ENCODE results near the gene PYGO2.
"Not testable (repeated sequence)": the region's sequence is repeated elsewhere in the genome, so short reads cannot be mapped to it uniquely, and the experiment has no call there.

PYGO2 gene

GRCh38 chr1:155003227-155003765 lies 41.7 kb upstream of the PYGO2 start:
- Mint-ChIP-seq H3K4me3 (peak overlapping the region; percentile 84), H3K36me3 (ENCODE audit: low read depth) (peaks cover 7% of the 10 kb centered on the region), H3K4me1 (ENCODE audit: low read depth) (peaks cover 41% of the 10 kb centered on the region), H3K27ac (peak overlapping the region; percentile 91), H3K9me3 (no peaks in the 10 kb centered on the region), H3K27me3 (ENCODE audit: low read depth) (no peaks in the 10 kb centered on the region)
- no peak for DNase-seq (ENCODE audit: low spot score)

GRCh38 chr1:155002464-155003226 lies 41.1 kb upstream of the PYGO2 start, which contains the start of gene ZBTB7B:
ZBTB7B (plus strand) TSS chr1:155002802; CDS start chr1:155014661, 11,859 bp downstream.
- Mint-ChIP-seq H3K36me3 (ENCODE audit: low read depth) (peaks cover 7% of the 10 kb centered on the region), H3K27me3 (ENCODE audit: low read depth) (no peaks in the 10 kb centered on the region), H3K4me1 (ENCODE audit: low read depth) (peaks cover 46% of the 10 kb centered on the region), H3K9me3 (no peaks in the 10 kb centered on the region), H3K4me3 (peak within 1 kb of the TSS; percentile 99), H3K27ac (peak within 1 kb of the TSS; percentile 93)
- DNase-seq (ENCODE audit: low spot score): no peak

GRCh38 chr1:155001675-155002463 lies 40.3 kb upstream of the PYGO2 start:
- H3K9me3 Mint-ChIP-seq: no peaks in the 10 kb centered on the region
- peak; percentile 99 for DNase-seq (ENCODE audit: low spot score)
- peak overlapping the region; percentile 99 for H3K4me3 Mint-ChIP-seq
- peaks cover 7% of the 10 kb centered on the region for H3K36me3 Mint-ChIP-seq (ENCODE audit: low read depth)
- H3K27me3 Mint-ChIP-seq (ENCODE audit: low read depth): no peaks in the 10 kb centered on the region
- H3K4me1 Mint-ChIP-seq (ENCODE audit: low read depth): peaks cover 47% of the 10 kb centered on the region
- peak overlapping the region; percentile 93 for H3K27ac Mint-ChIP-seq

- H3K27ac Mint-ChIP-seq: peak overlapping the region; percentile 93
- no peaks in the 10 kb centered on the region for H3K27me3 Mint-ChIP-seq (ENCODE audit: low read depth)
- no peak for DNase-seq (ENCODE audit: low spot score)
- no peaks in the 10 kb centered on the region for H3K9me3 Mint-ChIP-seq
- peaks cover 7% of the 10 kb centered on the region for H3K36me3 Mint-ChIP-seq (ENCODE audit: low read depth)
- peaks cover 42% of the 10 kb centered on the region for H3K4me1 Mint-ChIP-seq (ENCODE audit: low read depth)
- peak overlapping the region; percentile 99 for H3K4me3 Mint-ChIP-seq
Observed at GRCh38 chr1:155001425-155001674, 39.8 kb upstream of the PYGO2 start.

GRCh38 chr1:155000726-155001424 lies 39.3 kb upstream of the PYGO2 start:
- DNase-seq (ENCODE audit: low spot score): peak; percentile 90
- Mint-ChIP-seq H3K9me3 (no peaks in the 10 kb centered on the region), H3K27ac (peak overlapping the region; percentile 93), H3K27me3 (ENCODE audit: low read depth) (no peaks in the 10 kb centered on the region), H3K4me3 (peak overlapping the region; percentile 99), H3K4me1 (ENCODE audit: low read depth) (peaks cover 38% of the 10 kb centered on the region), H3K36me3 (ENCODE audit: low read depth) (peaks cover 7% of the 10 kb centered on the region)

- Mint-ChIP-seq H3K9me3 (no peaks in the 10 kb centered on the region), H3K27ac (peak overlapping the region; percentile 93), H3K4me3 (peak overlapping the region; percentile 99), H3K36me3 (ENCODE audit: low read depth) (peaks cover 7% of the 10 kb centered on the region), H3K27me3 (ENCODE audit: low read depth) (no peaks in the 10 kb centered on the region), H3K4me1 (ENCODE audit: low read depth) (peaks cover 35% of the 10 kb centered on the region)
- no peak for DNase-seq (ENCODE audit: low spot score)
Observed at GRCh38 chr1:155000411-155000725, 38.8 kb upstream of the PYGO2 start.

GRCh38 chr1:154999571-155000410 lies 38.2 kb upstream of the PYGO2 start:
- Mint-ChIP-seq H3K27me3 (ENCODE audit: low read depth) (no peaks in the 10 kb centered on the region), H3K4me3 (peak overlapping the region; percentile 99), H3K9me3 (no peaks in the 10 kb centered on the region), H3K4me1 (ENCODE audit: low read depth) (peaks cover 34% of the 10 kb centered on the region), H3K27ac (peak overlapping the region; percentile 93), H3K36me3 (ENCODE audit: low read depth) (peaks cover 7% of the 10 kb centered on the region)
- peak; percentile 83 for DNase-seq (ENCODE audit: low spot score)

GRCh38 chr1:154998818-154999570 lies 37.4 kb upstream of the PYGO2 start:
- Mint-ChIP-seq H3K4me1 (ENCODE audit: low read depth) (peaks cover 29% of the 10 kb centered on the region), H3K9me3 (no peaks in the 10 kb centered on the region), H3K4me3 (peak overlapping the region; percentile 77), H3K36me3 (ENCODE audit: low read depth) (peaks cover 2% of the 10 kb centered on the region), H3K27me3 (ENCODE audit: low read depth) (no peaks in the 10 kb centered on the region), H3K27ac (peak overlapping the region; percentile 85)
- DNase-seq (ENCODE audit: low spot score): peak; percentile 72

- no peaks in the 10 kb centered on the region for H3K27me3 Mint-ChIP-seq (ENCODE audit: low read depth)
- peaks cover 27% of the 10 kb centered on the region for H3K4me1 Mint-ChIP-seq (ENCODE audit: low read depth)
- peak overlapping the region; percentile 63 for H3K27ac Mint-ChIP-seq
- no peak for DNase-seq (ENCODE audit: low spot score)
- peak overlapping the region; percentile 77 for H3K4me3 Mint-ChIP-seq
- peaks cover 1% of the 10 kb centered on the region for H3K36me3 Mint-ChIP-seq (ENCODE audit: low read depth)
- no peaks in the 10 kb centered on the region for H3K9me3 Mint-ChIP-seq
Observed at GRCh38 chr1:154998201-154998780, 36.7 kb upstream of the PYGO2 start.

- peaks cover 27% of the 10 kb centered on the region for H3K4me1 Mint-ChIP-seq (ENCODE audit: low read depth)
- peak overlapping the region; percentile 37 for H3K4me3 Mint-ChIP-seq
- H3K36me3 Mint-ChIP-seq (ENCODE audit: low read depth): no peaks in the 10 kb centered on the region
- no peaks in the 10 kb centered on the region for H3K27me3 Mint-ChIP-seq (ENCODE audit: low read depth)
- no peak for DNase-seq (ENCODE audit: low spot score)
- H3K27ac Mint-ChIP-seq: peak overlapping the region; percentile 43
- no peaks in the 10 kb centered on the region for H3K9me3 Mint-ChIP-seq
Observed at GRCh38 chr1:154996966-154997701, 35.6 kb upstream of the PYGO2 start.

GRCh38 chr1:154995301-154995983 lies 33.9 kb upstream of the PYGO2 start:
- DNase-seq (ENCODE audit: low spot score); H3K36me3 Mint-ChIP-seq (ENCODE audit: low read depth); H3K9me3 Mint-ChIP-seq; H3K27me3 Mint-ChIP-seq (ENCODE audit: low read depth); H3K4me3 Mint-ChIP-seq: not testable (repeated sequence)
- peaks cover 27% of the 10 kb centered on the region for H3K4me1 Mint-ChIP-seq (ENCODE audit: low read depth)
- H3K27ac Mint-ChIP-seq: peak overlapping the region; percentile 62

- Mint-ChIP-seq H3K4me1 (ENCODE audit: low read depth) (peaks cover 23% of the 10 kb centered on the region), H3K27ac (peak overlapping the region; percentile 62), H3K4me3 (no peak overlapping the region), H3K9me3 (no peaks in the 10 kb centered on the region), H3K27me3 (ENCODE audit: low read depth) (no peaks in the 10 kb centered on the region), H3K36me3 (ENCODE audit: low read depth) (peaks cover 2% of the 10 kb centered on the region)
- no peak for DNase-seq (ENCODE audit: low spot score)
Observed at GRCh38 chr1:154994591-154994990, 33.0 kb upstream of the PYGO2 start.

All from T-helper 2 cell treated with Interferon-gamma antibody and Interleukin-4, amounts not matched to agents 5 μg/mL and 100 μg/mL, for 36 hours (primary cell).